ENCODE data around the gene WIZ. TPM values are rescaled to one million over a fixed set of nuclear protein-coding genes. Genes with fewer than 3 reads are reported as not detected.

Gene WIZ
- total and polyA plus RNA-seq, 2 of the 8 experiments (the other 6 are each of a cell fraction or from before 2014, with no cell fraction given): 12.5 to 33.2 TPM

GRCh38 chr19:15427350-15427700, 22.4 kb downstream of the WIZ start:
- H3K4me2 ChIP-seq (ENCODE audit: insufficient read depth in 1 of 2, low read depth in 2 of 2, low read length in 2 of 2): no peak overlapping the region
- no peak overlapping the region for H3K9ac ChIP-seq (replicated peaks in 1 of 4; ENCODE audit: extremely low read depth in 1 of 4, low read depth in 3 of 4, low read length in 3 of 4)
- no peak overlapping the region for H3K4me3 ChIP-seq (ENCODE audit: extremely low read depth in 1 of 4, insufficient read depth in 2 of 4, low read depth in 3 of 4, low read length in 4 of 4)
- no peak overlapping the region for H2BK20ac ChIP-seq (ENCODE audit: low read length)
- no peaks in the 10 kb centered on the region; a peak in 1 of 7 replicates for H3K27me3 ChIP-seq (replicated peaks in 1 of 4; ENCODE audit: control insufficient read depth in 3 of 4, extremely low read depth in 1 of 4, insufficient read depth in 3 of 4, low read length in 3 of 4)
- 0 out of 2 replicates have a peak overlapping the region, but pooled peaks have one; percentile 4 for H4K8ac ChIP-seq (ENCODE audit: extremely low read depth, insufficient read depth, low read length)
- H2BK120ac ChIP-seq (replicated peaks; ENCODE audit: low read depth, low read length): no peak overlapping the region
- CTCF ChIA-PET (ENCODE audit: partially characterized antibody): interaction anchor here (5.1 kb wide), 1 partner anchor 7 kb away, joined by 28 read pairs; the partner anchor contains the start of gene AKAP8L
- H3K56ac ChIP-seq (replicated peaks; ENCODE audit: insufficient read length, low read depth, low read length): no peak overlapping the region
- H2BK12ac ChIP-seq (ENCODE audit: low read depth, low read length): no peak overlapping the region
- H4K91ac ChIP-seq (replicated peaks; ENCODE audit: insufficient read length, low read length): no peak overlapping the region
- peaks cover 2 to 44% (median 21%) of the 10 kb centered on the region in 4 experiments; a peak in 6 of 8 replicates for H3K36me3 ChIP-seq (ENCODE audit: control insufficient read depth in 2 of 4, insufficient read depth in 4 of 4, low read length in 3 of 4)
- no peak overlapping the region for H2AK5ac ChIP-seq (ENCODE audit: low read depth, low read length)
- H3K79me1 ChIP-seq (ENCODE audit: low read depth, low read length): peaks cover 22% of the 10 kb centered on the region
- H2BK15ac ChIP-seq (ENCODE audit: low read length): no peak overlapping the region
- no peak overlapping the region for H2AFZ ChIP-seq (ENCODE audit: low read length)
- H2BK5ac ChIP-seq (ENCODE audit: low read depth, low read length): no peak overlapping the region
- H4K20me1 ChIP-seq (replicated peaks in 1 of 2; ENCODE audit: control insufficient read depth in 1 of 2, insufficient read depth in 2 of 2, low read length in 2 of 2): peaks cover 12 to 13% of the 10 kb centered on the region in 2 experiments
- POLR2A ChIA-PET (ENCODE audit: partially characterized antibody): interaction anchor here (5.0 kb wide), 1 partner anchor 8 kb away, joined by 71 read pairs; the partner anchor contains the start of gene AKAP8L
- H3K79me2 ChIP-seq (ENCODE audit: control insufficient read depth in 1 of 2, insufficient read depth in 2 of 2, low read length in 2 of 2): peaks cover 0 to 29% of the 10 kb centered on the region in 2 experiments; a peak in 2 of 4 replicates
- no peak overlapping the region for H3K27ac ChIP-seq (ENCODE audit: low read depth, low read length)
- H3K4ac ChIP-seq (replicated peaks; ENCODE audit: insufficient read length, low read depth, low read length): no peak overlapping the region
- peaks cover 3 to 4% of the 10 kb centered on the region in 2 experiments; a peak in 1 of 4 replicates for H3K9me3 ChIP-seq (ENCODE audit: insufficient read depth in 2 of 2, low read depth in 1 of 2, low read length in 1 of 2)
- no peak overlapping the region for H3K14ac ChIP-seq (ENCODE audit: insufficient read length)
- WGBS, 2 experiments (ENCODE audit: extremely low coverage in 1 of 2, insufficient coverage in 1 of 2, insufficient read length in 1 of 2, insufficient replicate concordance in 2 of 2, low coverage in 1 of 2, low lambda C conversion rate in 2 of 2, missing lambda C conversion rate in 1 of 2): 92% methylated on average over 22 of the region's 25 CpGs; no CpG with 5 or more reads in 1 of the 2 experiments
- no peak overlapping the region for H3K18ac ChIP-seq (ENCODE audit: extremely low read depth, low read length)
- H3K23ac ChIP-seq (ENCODE audit: insufficient read length): no peak overlapping the region
- FAIRE-seq (no peak), DNase-seq (ENCODE audit: low read depth in 1 of 2, low spot score in 2 of 2) (no peak)
- peaks cover 0 to 9% (median 4%) of the 10 kb centered on the region in 4 experiments; a peak in 4 of 7 replicates for H3K4me1 ChIP-seq (replicated peaks in 1 of 4; ENCODE audit: control insufficient read depth in 3 of 4, insufficient read depth in 4 of 4, low read length in 3 of 4)
- H4K5ac ChIP-seq (ENCODE audit: insufficient read length, low read depth, low read length): no peak overlapping the region
- peaks cover 3% of the 10 kb centered on the region; the same call in 1 of the 2 replicates for H3K23me2 ChIP-seq (ENCODE audit: low read depth, low read length)
- TF ChIP-seq SP4 (IDR thresholded peaks at IDR 0.05; ENCODE audit: low read length): no peak
- TF ChIP-seq SP2 (IDR thresholded peaks at IDR 0.05; ENCODE audit: low read length): no peak
- TF ChIP-seq GABPA (IDR thresholded peaks at IDR 0.05; ENCODE audit: borderline replicate concordance, insufficient read depth, low read length): no peak
- TF ChIP-seq RBBP5 (IDR thresholded peaks at IDR 0.05; ENCODE audit: borderline replicate concordance, low read depth, low read length): no peak
- TF ChIP-seq RFX5 (IDR thresholded peaks at IDR 0.05; ENCODE audit: borderline replicate concordance, low read depth, low read length): no peak
- no peak for TF ChIP-seq JUND (IDR thresholded peaks at IDR 0.05; ENCODE audit: low read length)
- TF ChIP-seq, protein P1, sequence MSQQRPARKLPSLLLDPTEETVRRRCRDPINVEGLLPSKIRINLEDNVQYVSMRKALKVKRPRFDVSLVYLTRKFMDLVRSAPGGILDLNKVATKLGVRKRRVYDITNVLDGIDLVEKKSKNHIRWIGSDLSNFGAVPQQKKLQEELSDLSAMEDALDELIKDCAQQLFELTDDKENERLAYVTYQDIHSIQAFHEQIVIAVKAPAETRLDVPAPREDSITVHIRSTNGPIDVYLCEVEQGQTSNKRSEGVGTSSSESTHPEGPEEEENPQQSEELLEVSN (IDR thresholded peaks at IDR 0.05): no peak
- no peak for TF ChIP-seq KDM5A (IDR thresholded peaks at IDR 0.05; ENCODE audit: low read length)
- TF ChIP-seq, protein P2, sequence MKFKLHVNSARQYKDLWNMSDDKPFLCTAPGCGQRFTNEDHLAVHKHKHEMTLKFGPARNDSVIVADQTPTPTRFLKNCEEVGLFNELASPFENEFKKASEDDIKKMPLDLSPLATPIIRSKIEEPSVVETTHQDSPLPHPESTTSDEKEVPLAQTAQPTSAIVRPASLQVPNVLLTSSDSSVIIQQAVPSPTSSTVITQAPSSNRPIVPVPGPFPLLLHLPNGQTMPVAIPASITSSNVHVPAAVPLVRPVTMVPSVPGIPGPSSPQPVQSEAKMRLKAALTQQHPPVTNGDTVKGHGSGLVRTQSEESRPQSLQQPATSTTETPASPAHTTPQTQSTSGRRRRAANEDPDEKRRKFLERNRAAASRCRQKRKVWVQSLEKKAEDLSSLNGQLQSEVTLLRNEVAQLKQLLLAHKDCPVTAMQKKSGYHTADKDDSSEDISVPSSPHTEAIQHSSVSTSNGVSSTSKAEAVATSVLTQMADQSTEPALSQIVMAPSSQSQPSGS (IDR thresholded peaks at IDR 0.05; ENCODE audit: low read length): no peak
- TF ChIP-seq CHD2 (IDR thresholded peaks at IDR 0.05; ENCODE audit: low read length): no peak
- no peak for TF ChIP-seq CTBP2 (IDR thresholded peaks at IDR 0.05; ENCODE audit: borderline replicate concordance, insufficient read depth, insufficient read length, low read length)
- no peak for TF ChIP-seq SIX5 (IDR thresholded peaks at IDR 0.05; ENCODE audit: low read depth, low read length)

Measured in H1 (cell line).